Vagina (tissue), 2 donors: ENCODE results near the gene TCN1.

ENCODE experiments used
- POLR2A ChIP-seq, 2 donors: fragments of 450-650 bp; IDR thresholded peaks; one replicate each; pipeline ENCODE4 v1.6.1; 2017; ENCODE audit warnings: antibody characterized with exemption in 2 of 2, mild to moderate bottlenecking in 2 of 2, moderate library complexity in 2 of 2
- POLR2AphosphoS5 ChIP-seq, 2 donors: sonication (generic); formaldehyde crosslinking; IDR thresholded peaks; one replicate each; pipeline ENCODE4 v1.9.0; 2017; ENCODE audit warnings: antibody characterized with exemption in 2 of 2, mild to moderate bottlenecking in 2 of 2, low read depth in 1 of 2; ENCODE audit not compliant: insufficient read depth in 1 of 2
- TF ChIP-seq, protein P1 (sequence below), 3 experiments: fragments of 450-650 bp in 2 of 3; fragments of 200-600 bp in 1 of 3; sonication (generic) in 1 of 3; IDR thresholded peaks; one replicate each; pipeline ENCODE4 v1.5.1; 2017 to 2019; ENCODE audit warnings: antibody characterized with exemption in 3 of 3, mild to moderate bottlenecking in 2 of 3, moderate library complexity in 2 of 3

DNA sequence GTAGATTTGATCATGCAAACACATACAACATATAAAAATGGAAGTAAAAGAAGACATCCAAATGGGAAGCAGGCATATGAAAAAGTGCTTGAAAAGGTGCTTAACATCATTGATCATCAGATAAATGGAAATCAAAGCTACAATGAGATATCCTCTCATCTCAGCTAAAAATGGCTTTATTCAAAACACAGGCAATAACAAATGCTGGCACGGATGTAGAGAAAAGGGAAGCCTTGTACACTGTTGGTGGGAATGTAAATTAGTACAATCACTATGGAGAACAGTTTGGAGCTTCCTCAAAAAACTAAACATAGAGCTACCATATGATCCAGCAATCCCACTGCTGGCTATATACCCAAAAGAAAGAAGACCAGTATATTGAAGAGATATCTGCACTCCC, 549 bp upstream of the TCN1 start:
- TF ChIP-seq POLR2A (IDR thresholded peaks at IDR 0.05) (no peak), POLR2AphosphoS5 (IDR thresholded peaks at IDR 0.05; ENCODE audit: insufficient read depth in 1 of 2, low read depth in 1 of 2) (no peak)
- TF ChIP-seq, protein P1, sequence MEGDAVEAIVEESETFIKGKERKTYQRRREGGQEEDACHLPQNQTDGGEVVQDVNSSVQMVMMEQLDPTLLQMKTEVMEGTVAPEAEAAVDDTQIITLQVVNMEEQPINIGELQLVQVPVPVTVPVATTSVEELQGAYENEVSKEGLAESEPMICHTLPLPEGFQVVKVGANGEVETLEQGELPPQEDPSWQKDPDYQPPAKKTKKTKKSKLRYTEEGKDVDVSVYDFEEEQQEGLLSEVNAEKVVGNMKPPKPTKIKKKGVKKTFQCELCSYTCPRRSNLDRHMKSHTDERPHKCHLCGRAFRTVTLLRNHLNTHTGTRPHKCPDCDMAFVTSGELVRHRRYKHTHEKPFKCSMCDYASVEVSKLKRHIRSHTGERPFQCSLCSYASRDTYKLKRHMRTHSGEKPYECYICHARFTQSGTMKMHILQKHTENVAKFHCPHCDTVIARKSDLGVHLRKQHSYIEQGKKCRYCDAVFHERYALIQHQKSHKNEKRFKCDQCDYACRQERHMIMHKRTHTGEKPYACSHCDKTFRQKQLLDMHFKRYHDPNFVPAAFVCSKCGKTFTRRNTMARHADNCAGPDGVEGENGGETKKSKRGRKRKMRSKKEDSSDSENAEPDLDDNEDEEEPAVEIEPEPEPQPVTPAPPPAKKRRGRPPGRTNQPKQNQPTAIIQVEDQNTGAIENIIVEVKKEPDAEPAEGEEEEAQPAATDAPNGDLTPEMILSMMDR (IDR thresholded peaks at IDR 0.05) = no peak
